ENCODE results near the gene ZNRF2.

The ZNRF2 gene

GRCh38 chr7:30382607-30383006, 98.2 kb downstream of the ZNRF2 start:
- TF ChIP-seq, protein P1, sequence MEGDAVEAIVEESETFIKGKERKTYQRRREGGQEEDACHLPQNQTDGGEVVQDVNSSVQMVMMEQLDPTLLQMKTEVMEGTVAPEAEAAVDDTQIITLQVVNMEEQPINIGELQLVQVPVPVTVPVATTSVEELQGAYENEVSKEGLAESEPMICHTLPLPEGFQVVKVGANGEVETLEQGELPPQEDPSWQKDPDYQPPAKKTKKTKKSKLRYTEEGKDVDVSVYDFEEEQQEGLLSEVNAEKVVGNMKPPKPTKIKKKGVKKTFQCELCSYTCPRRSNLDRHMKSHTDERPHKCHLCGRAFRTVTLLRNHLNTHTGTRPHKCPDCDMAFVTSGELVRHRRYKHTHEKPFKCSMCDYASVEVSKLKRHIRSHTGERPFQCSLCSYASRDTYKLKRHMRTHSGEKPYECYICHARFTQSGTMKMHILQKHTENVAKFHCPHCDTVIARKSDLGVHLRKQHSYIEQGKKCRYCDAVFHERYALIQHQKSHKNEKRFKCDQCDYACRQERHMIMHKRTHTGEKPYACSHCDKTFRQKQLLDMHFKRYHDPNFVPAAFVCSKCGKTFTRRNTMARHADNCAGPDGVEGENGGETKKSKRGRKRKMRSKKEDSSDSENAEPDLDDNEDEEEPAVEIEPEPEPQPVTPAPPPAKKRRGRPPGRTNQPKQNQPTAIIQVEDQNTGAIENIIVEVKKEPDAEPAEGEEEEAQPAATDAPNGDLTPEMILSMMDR (IDR thresholded peaks at IDR 0.05; ENCODE audit: control insufficient read depth, insufficient read depth, low read depth, low read length, missing control alignments): no peak
- DNase-seq (ENCODE audit: low read depth): no peak
- no peak overlapping the region for H3K4me3 ChIP-seq (ENCODE audit: control insufficient read depth, low read depth, low read length)

DNA sequence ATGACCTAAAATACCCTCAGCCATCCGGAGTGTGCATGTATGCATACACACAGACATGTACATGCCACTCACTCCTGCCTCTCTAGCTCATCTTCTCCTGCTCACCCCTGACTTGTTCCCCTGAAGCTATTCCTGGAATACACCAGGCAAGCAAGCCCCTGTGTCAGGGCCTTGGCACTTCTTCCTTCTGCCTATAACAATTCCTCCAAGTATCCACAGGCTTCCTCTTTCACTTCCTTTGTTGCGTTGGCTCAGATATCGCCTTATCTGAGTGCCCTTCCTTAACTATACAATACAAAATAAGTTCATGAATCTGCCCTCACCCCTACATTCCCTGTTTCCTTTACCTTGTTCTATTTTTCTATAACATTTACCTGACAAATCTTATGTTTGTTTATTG, 105.4 kb downstream of the ZNRF2 start:
- TF ChIP-seq, protein P1 (IDR thresholded peaks at IDR 0.05; ENCODE audit: control insufficient read depth, insufficient read depth, low read depth, low read length, missing control alignments): no peak
- no peak overlapping the region for H3K4me3 ChIP-seq (ENCODE audit: control insufficient read depth, low read depth, low read length)
- no peak for DNase-seq (ENCODE audit: low read depth)

- DNase-seq (ENCODE audit: low read depth): no peak
- no peak overlapping the region for H3K4me3 ChIP-seq (ENCODE audit: control insufficient read depth, low read depth, low read length)
- TF ChIP-seq, protein P1 (IDR thresholded peaks at IDR 0.05; ENCODE audit: control insufficient read depth, insufficient read depth, low read depth, low read length, missing control alignments): no peak
These were observed 106.6 kb downstream of the ZNRF2 start for GRCh38 chr7:30390736-30391636.

DNA sequence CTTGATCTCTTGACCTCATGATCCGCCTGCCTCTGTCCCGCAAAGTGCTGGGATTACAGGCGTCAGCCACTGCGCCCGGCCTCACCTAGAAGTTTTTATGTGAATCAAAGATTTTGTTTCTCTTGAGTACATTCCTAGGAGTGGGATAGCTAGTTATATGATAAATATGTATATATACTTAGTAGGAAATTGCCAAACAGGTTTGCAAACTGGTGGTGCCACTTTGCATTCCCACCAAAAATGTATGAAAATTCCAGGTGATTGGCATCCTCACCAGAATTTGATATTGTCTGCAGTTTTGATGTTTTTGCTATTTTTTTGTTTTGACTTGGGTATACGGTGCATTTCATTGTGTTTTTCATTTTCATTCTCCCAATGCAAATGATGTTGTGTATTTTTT, 107.4 kb downstream of the ZNRF2 start:
- H3K4me3 ChIP-seq (ENCODE audit: control insufficient read depth, low read depth, low read length): no peak overlapping the region
- no peak for DNase-seq (ENCODE audit: low read depth)
- TF ChIP-seq, protein P1 (IDR thresholded peaks at IDR 0.05; ENCODE audit: control insufficient read depth, insufficient read depth, low read depth, low read length, missing control alignments): no peak

GRCh38 chr7:30395676-30396075, 111.3 kb downstream of the ZNRF2 start:
- no peak overlapping the region for H3K4me3 ChIP-seq (ENCODE audit: control insufficient read depth, low read depth, low read length)
- DNase-seq (ENCODE audit: low read depth): no peak
- TF ChIP-seq, protein P1 (IDR thresholded peaks at IDR 0.05; ENCODE audit: control insufficient read depth, insufficient read depth, low read depth, low read length, missing control alignments): no peak

DNA sequence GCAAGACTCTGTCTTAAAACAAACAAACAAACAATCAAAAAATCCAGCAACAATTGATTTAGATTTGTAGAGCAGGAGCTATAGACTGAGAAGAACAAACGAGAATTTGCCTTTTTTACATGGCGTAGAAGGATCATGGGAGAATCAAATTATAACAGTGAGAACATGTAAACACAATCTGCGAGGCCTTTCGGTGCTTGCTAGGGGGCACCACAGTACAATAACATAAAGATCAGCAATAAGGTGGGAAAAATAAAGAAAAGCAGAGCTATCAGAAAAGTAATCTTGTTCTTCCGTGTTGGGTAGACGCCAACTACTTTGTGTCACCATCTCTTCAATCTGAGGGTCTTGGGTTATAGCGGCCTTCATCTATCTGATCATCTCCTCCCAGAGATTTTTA, 112.0 kb downstream of the ZNRF2 start:
- DNase-seq (ENCODE audit: low read depth): no peak
- TF ChIP-seq, protein P1 (IDR thresholded peaks at IDR 0.05; ENCODE audit: control insufficient read depth, insufficient read depth, low read depth, low read length, missing control alignments): no peak
- no peak overlapping the region for H3K4me3 ChIP-seq (ENCODE audit: control insufficient read depth, low read depth, low read length)

Measured in AG09309 (cell line).